Measurements from ENCODE around the gene ARL6IP5. TPM values are rescaled to one million over a fixed set of nuclear protein-coding genes. Genes with fewer than 3 reads are reported as not detected.

Gene ARL6IP5
- total RNA-seq, 1 experiment from 2014 or later = 25.4 TPM

GRCh38 chr3:69129531-69129930 lies 44.8 kb downstream of the ARL6IP5 start:
- no peak for DNase-seq
- intact Hi-C loops (cut with micrococcal nuclease) = no loop called here
- H3K9ac ChIP-seq (ENCODE audit: low read length) = no peak overlapping the region

GRCh38 chr3:69130689-69131088 lies 46.0 kb downstream of the ARL6IP5 start:
- DNase-seq = no peak
- POLR2A ChIA-PET (ENCODE audit: unreplicated experiment) = no interaction called here
- Histone ChIP-seq H3F3A (ENCODE audit: low read length, unreplicated experiment) (no peaks in the 10 kb centered on the region), H3K4me1 (ENCODE audit: insufficient read depth, low read length) (no peaks in the 10 kb centered on the region), H3K27me3 (ENCODE audit: low read length) (no peaks in the 10 kb centered on the region), H3K4me2 (ENCODE audit: low read length) (no peak overlapping the region), H2AFZ (ENCODE audit: low read length) (no peak overlapping the region), H3K4me3 (ENCODE audit: low read length) (no peak overlapping the region), H3K9ac (ENCODE audit: low read length) (no peak overlapping the region), H3K27ac (ENCODE audit: low read length) (no peak overlapping the region), H3K9me2 (replicated peaks; ENCODE audit: low read length) (no peaks in the 10 kb centered on the region), H4K20me1 (ENCODE audit: low read length) (no peaks in the 10 kb centered on the region), H3K9me3 (ENCODE audit: low read length) (no peaks in the 10 kb centered on the region), H3K79me2 (ENCODE audit: low read length) (no peaks in the 10 kb centered on the region), H3K36me3 (ENCODE audit: low read depth, low read length) (no peaks in the 10 kb centered on the region)
- intact Hi-C loops (cut with micrococcal nuclease) = no loop called here
- CTCF ChIA-PET = no interaction called here
- no peak for ATAC-seq
- TF ChIP-seq CTCF (conservative IDR thresholded peaks at IDR 0.05; ENCODE audit: low read depth, low read length) (no peak), EZH2 (IDR thresholded peaks at IDR 0.05; ENCODE audit: low read length, unreplicated experiment) (no peak), EZH2phosphoT487 (IDR thresholded peaks at IDR 0.05; ENCODE audit: borderline replicate concordance, low read length) (no peak)
- no TSS peak for BruUV-seq (replicated peaks)

More at GRCh38 chr3:69129531-69129930, 44.8 kb downstream of the ARL6IP5 start:
- Histone ChIP-seq H3K9me3 (ENCODE audit: low read length) (no peaks in the 10 kb centered on the region), H3K79me2 (ENCODE audit: low read length) (no peaks in the 10 kb centered on the region), H3K9me2 (replicated peaks; ENCODE audit: low read length) (no peaks in the 10 kb centered on the region), H3K4me2 (ENCODE audit: low read length) (no peak overlapping the region), H3K4me3 (ENCODE audit: low read length) (no peak overlapping the region), H3K27ac (ENCODE audit: low read length) (no peak overlapping the region), H3K27me3 (ENCODE audit: low read length) (no peaks in the 10 kb centered on the region), H2AFZ (ENCODE audit: low read length) (no peak overlapping the region), H3K36me3 (ENCODE audit: low read depth, low read length) (no peaks in the 10 kb centered on the region), H4K20me1 (ENCODE audit: low read length) (no peaks in the 10 kb centered on the region), H3F3A (ENCODE audit: low read length, unreplicated experiment) (no peaks in the 10 kb centered on the region), H3K4me1 (ENCODE audit: insufficient read depth, low read length) (no peaks in the 10 kb centered on the region)
- BruUV-seq (replicated peaks) = no TSS peak
- TF ChIP-seq CTCF (conservative IDR thresholded peaks at IDR 0.05; ENCODE audit: low read depth, low read length) = no peak
- TF ChIP-seq EZH2phosphoT487 (IDR thresholded peaks at IDR 0.05; ENCODE audit: borderline replicate concordance, low read length) = no peak
- no peak for TF ChIP-seq EZH2 (IDR thresholded peaks at IDR 0.05; ENCODE audit: low read length, unreplicated experiment)
- ChIA-PET POLR2A (ENCODE audit: unreplicated experiment) (no interaction called here), CTCF (no interaction called here)
- ATAC-seq = no peak

GRCh38 chr3:69137005-69137404 lies 52.3 kb downstream of the ARL6IP5 start:
- no TSS peak for BruUV-seq (replicated peaks)

More at GRCh38 chr3:69137005-69137404, 52.3 kb downstream of the ARL6IP5 start:
- Histone ChIP-seq H3K36me3 (ENCODE audit: low read depth, low read length) (no peaks in the 10 kb centered on the region), H3F3A (ENCODE audit: low read length, unreplicated experiment) (no peaks in the 10 kb centered on the region), H3K4me1 (ENCODE audit: insufficient read depth, low read length) (no peaks in the 10 kb centered on the region), H3K79me2 (ENCODE audit: low read length) (no peaks in the 10 kb centered on the region), H3K9ac (ENCODE audit: low read length) (no peak overlapping the region), H2AFZ (ENCODE audit: low read length) (no peak overlapping the region), H3K4me3 (ENCODE audit: low read length) (no peak overlapping the region), H3K9me2 (replicated peaks; ENCODE audit: low read length) (no peaks in the 10 kb centered on the region), H3K4me2 (ENCODE audit: low read length) (no peak overlapping the region), H3K27ac (ENCODE audit: low read length) (no peak overlapping the region), H4K20me1 (ENCODE audit: low read length) (no peaks in the 10 kb centered on the region), H3K27me3 (ENCODE audit: low read length) (no peaks in the 10 kb centered on the region), H3K9me3 (ENCODE audit: low read length) (no peaks in the 10 kb centered on the region)
- ChIA-PET POLR2A (ENCODE audit: unreplicated experiment) (no interaction called here), CTCF (no interaction called here)
- TF ChIP-seq EZH2 (IDR thresholded peaks at IDR 0.05; ENCODE audit: low read length, unreplicated experiment) (no peak), EZH2phosphoT487 (IDR thresholded peaks at IDR 0.05; ENCODE audit: borderline replicate concordance, low read length) (no peak), CTCF (conservative IDR thresholded peaks at IDR 0.05; ENCODE audit: low read depth, low read length) (no peak)
- DNase-seq (no peak), ATAC-seq (no peak)
- intact Hi-C loops (cut with micrococcal nuclease) = no loop called here

Measured in PC-3 (cell line).